Glomerular endothelial cell (primary cell): ENCODE results near the gene CYP4F22. TPM values are rescaled to one million over a fixed set of nuclear protein-coding genes. Genes with fewer than 3 reads are reported as not detected.
"Not testable (repeated sequence)": the region's sequence is repeated elsewhere in the genome, so short reads cannot be mapped to it uniquely, and the experiment has no call there.

Experiments
- DNase-seq: peaks from one replicate; pipeline ENCODE4 v3.0.0-alpha.2; 2011; ENCODE audit warnings: low read depth, low spot score; ENCODE audit errors: extremely low read depth
- total RNA-seq: library from RNA; depleted of rRNA; stranded (reverse); fragments of >200 nt; gene quantifications from 2 replicates; pipeline ENCODE4 v1.2.3, GENCODE V29; 2015

Gene CYP4F22
- total RNA-seq, 1 donor from 2014 or later, result 0.06 TPM

GRCh38 chr19:15564534-15565168 is 56.3 kb downstream of the CYP4F22 start:
- no peak for DNase-seq

GRCh38 chr19:15570420-15570819 is 62.1 kb downstream of the CYP4F22 start:
- no peak for DNase-seq

GRCh38 chr19:15575406-15575805 is 67.1 kb downstream of the CYP4F22 start:
- DNase-seq, result no peak

GRCh38 chr19:15576526-15577156 is 68.3 kb downstream of the CYP4F22 start:
- DNase-seq, result no peak

- DNase-seq, result no peak
Observed at GRCh38 chr19:15577184-15577771, 69.0 kb downstream of the CYP4F22 start.

- no peak for DNase-seq
Observed at GRCh38 chr19:15583346-15583745, 75.0 kb downstream of the CYP4F22 start.

GRCh38 chr19:15584095-15584494 is 75.8 kb downstream of the CYP4F22 start:
- no peak for DNase-seq

GRCh38 chr19:15584541-15585115 is 76.3 kb downstream of the CYP4F22 start:
- DNase-seq, result peak; percentile 18

GRCh38 chr19:15587663-15588062 is 79.3 kb downstream of the CYP4F22 start:
- no peak for DNase-seq

- DNase-seq, result no peak
Observed at GRCh38 chr19:15588265-15588664, 79.9 kb downstream of the CYP4F22 start.

- no peak for DNase-seq
Observed at GRCh38 chr19:15589760-15590451, 81.6 kb downstream of the CYP4F22 start.

GRCh38 chr19:15591796-15592195 is 83.5 kb downstream of the CYP4F22 start:
- no peak for DNase-seq

- DNase-seq, result not testable (repeated sequence)
Observed at GRCh38 chr19:15592506-15592905, 84.2 kb downstream of the CYP4F22 start.

GRCh38 chr19:15593766-15594165 is 85.4 kb downstream of the CYP4F22 start:
- DNase-seq, result not testable (repeated sequence)

GRCh38 chr19:15595069-15595468 is 86.7 kb downstream of the CYP4F22 start:
- DNase-seq, result no peak

Other genes starting within 250 kb of the CYP4F22 start
- gene BRD4, start 176.0 kb upstream of the CYP4F22 start, total RNA-seq, result 38.3 and 58.0 TPM in 2 replicates
- gene AKAP8, start 128.7 kb upstream of the CYP4F22 start, total RNA-seq, result 24.3 and 30.2 TPM in 2 replicates
- 67.7 and 106 TPM in 2 replicates for gene AKAP8L, start 89.5 kb upstream of the CYP4F22 start, total RNA-seq
- gene WIZ, start 58.6 kb upstream of the CYP4F22 start, total RNA-seq, result 59.6 and 84.4 TPM in 2 replicates
- 18.1 and 18.6 TPM in 2 replicates for gene RASAL3, start 44.0 kb upstream of the CYP4F22 start, total RNA-seq
- 0.29 TPM in 1 of 2 replicates, not detected in the other for gene PGLYRP2, start 29.0 kb upstream of the CYP4F22 start, total RNA-seq
- not detected in 2 replicates for gene CYP4F8, start 106.7 kb downstream of the CYP4F22 start, total RNA-seq
- gene CYP4F3, start 132.4 kb downstream of the CYP4F22 start, total RNA-seq, result not detected in 2 replicates
- gene CYP4F12, start 164.6 kb downstream of the CYP4F22 start, total RNA-seq, result not detected in 2 replicates
- not detected in 2 replicates for gene OR10H2, start 219.5 kb downstream of the CYP4F22 start, total RNA-seq
- gene OR10H3, start 229.5 kb downstream of the CYP4F22 start, total RNA-seq, result not detected in 2 replicates